HG03159 (cell line): ENCODE data around the gene HAO2.

ENCODE experiments used
- ATAC-seq: cut with Tn5 transposase; IDR thresholded peaks from one replicate; pipeline ENCODE4 v1.9.1; 2021; ENCODE audit warnings: mild to moderate bottlenecking, moderate library complexity; ENCODE audit not compliant: unreplicated experiment

Gene HAO2

DNA sequence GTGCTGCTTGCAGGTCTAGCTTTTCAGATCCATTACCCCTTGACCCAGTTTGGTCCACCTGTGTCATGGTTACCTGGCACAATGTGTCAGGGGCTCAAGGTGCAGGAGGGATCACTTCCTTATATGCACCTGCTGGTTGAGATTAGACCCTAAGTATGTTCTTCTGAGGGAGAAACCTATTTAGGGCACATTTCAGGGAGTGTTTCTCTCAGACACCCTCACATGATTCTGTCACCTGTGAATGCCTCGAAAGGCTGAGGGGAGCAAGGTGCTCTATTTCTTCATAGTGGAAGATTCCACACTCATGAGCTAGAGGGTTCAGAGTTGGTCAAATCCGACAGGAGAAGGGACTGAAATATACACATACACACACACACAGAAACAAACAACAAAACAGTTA, 61.9 kb downstream of the HAO2 start:
- ATAC-seq, result no peak

DNA sequence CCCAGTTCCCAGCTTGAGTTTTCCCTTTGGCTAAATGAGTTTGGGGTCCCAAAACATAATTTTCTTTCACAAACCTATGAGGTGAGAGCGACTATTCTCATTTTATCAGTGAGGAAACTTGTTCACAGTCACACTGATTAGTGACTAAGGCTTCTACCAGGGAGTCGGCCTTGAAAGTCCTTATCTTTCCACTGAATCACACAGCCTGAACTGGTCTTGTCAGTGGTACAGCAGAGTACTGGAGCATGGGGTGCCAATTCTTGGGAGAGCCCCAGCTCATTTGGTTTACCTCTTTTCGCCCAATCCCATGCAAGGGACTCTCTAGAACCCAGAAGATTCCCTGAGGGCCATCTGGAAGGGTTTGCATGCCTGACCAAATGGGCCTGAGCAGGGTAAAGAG, 63.3 kb downstream of the HAO2 start:
- ATAC-seq, result no peak

DNA sequence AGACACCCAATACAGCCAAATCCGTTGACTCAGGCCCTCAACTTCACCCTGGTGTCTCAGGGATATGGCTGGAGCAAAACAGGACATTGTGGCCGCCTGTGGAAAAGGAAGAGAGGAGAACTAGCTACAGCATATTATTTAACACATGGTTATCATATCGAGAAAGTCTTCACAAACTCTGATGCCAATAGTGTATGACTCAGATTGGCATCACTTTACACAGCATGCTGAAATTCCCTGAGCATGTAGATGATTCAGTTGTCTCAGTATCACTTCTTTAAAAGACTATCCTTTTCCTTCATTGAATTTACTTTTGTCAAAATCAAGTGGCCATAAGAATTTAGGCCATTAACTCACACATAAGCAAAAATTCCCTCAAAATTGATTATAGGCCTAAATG, 66.5 kb downstream of the HAO2 start:
- ATAC-seq, result no peak

DNA sequence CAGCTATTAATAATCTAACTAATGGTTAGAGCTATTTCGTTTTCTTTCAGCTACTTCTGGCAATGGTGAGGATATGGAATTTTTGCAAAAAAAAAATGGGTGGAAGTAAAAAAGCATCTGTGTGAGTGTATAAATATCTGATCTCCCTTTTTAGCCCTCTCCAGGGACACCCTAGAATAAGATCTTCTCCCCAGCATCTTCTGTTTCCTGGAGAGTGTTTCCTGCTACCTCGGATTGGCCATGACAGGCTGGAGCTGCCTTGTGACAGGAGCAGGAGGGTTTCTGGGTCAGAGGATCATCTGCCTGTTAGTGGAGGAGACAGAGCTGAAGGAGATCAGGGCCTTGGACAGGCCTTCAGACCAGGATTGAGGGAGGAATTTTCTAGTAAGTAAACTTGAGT, 70.2 kb downstream of the HAO2 start:
- no peak for ATAC-seq

DNA sequence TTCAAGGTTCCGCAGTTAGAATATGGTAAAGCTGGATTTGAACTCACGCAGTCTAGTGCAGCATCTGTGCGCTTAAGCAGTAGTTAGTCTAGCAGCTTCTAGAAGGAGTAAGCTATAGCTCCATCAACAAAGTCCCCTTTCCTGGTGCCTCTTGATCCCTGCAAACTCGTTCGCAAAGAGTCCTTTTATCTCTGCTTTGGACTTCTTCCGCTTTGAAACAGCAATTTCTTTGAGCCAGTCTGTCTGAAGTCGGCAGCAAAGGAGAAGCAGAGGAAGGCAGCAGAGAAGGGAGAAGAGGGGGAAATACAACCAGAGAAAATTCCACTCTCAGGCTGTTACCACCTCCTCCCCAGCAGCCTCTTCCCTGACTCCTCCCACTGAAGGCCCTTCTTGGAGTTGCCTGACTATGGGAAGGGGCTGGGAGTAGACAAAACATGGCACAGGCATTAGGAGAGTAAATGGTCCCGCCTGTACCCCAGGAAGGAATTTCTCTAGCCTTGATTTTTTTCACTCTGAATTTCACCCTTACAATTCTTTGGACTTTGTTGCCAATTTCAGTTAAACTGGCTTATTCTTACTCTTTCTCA, 72.2 kb downstream of the HAO2 start:
- ATAC-seq, result no peak

DNA sequence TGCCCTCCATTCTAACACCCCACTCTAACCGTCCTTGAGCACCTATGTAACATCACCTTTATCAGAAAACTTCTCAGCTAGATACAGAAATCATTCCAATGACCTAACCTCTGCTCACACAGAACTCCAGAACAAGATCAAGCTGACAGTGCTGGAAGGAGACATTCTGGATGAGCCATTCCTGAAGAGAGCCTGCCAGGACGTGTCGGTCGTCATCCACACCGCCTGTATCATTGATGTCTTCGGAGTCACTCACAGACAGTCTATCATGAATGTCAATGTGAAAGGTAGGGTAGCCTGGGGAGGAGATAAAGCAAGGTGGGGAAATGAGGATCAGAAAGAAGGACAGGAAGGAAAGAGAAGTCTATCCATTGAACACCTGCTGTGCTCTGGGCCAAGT, 74.2 kb downstream of the HAO2 start:
- no peak for ATAC-seq
